ENCODE measurements around the gene COL27A1.

DNA sequence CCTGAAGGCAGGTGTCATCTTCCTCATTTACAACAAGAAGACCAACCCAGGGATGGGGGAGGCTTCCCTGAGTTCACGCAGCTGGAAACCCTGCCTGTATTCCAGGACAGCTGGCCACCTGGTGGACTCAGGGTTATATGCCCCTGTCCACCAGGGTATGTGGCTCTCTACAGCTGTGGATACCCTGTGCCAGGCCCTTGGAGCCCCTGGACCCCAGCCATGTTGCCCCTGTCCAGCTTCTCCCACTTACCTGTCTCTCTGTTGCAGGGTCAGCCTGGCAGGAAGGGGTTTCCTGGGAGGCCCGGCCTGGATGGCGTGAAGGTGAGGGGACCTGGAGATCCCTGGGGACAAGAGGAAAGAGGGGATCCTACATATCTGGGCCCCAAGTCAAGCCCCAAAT, 87.9 kb downstream of the COL27A1 start:
- TF ChIP-seq, protein P1, sequence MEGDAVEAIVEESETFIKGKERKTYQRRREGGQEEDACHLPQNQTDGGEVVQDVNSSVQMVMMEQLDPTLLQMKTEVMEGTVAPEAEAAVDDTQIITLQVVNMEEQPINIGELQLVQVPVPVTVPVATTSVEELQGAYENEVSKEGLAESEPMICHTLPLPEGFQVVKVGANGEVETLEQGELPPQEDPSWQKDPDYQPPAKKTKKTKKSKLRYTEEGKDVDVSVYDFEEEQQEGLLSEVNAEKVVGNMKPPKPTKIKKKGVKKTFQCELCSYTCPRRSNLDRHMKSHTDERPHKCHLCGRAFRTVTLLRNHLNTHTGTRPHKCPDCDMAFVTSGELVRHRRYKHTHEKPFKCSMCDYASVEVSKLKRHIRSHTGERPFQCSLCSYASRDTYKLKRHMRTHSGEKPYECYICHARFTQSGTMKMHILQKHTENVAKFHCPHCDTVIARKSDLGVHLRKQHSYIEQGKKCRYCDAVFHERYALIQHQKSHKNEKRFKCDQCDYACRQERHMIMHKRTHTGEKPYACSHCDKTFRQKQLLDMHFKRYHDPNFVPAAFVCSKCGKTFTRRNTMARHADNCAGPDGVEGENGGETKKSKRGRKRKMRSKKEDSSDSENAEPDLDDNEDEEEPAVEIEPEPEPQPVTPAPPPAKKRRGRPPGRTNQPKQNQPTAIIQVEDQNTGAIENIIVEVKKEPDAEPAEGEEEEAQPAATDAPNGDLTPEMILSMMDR (IDR thresholded peaks at IDR 0.05; ENCODE audit: low read length) = no peak
- no peak for TF ChIP-seq EZH2 (IDR thresholded peaks at IDR 0.05; ENCODE audit: borderline replicate concordance, low read length)

Measured in OCI-LY1 (cell line).